ENCODE results near the gene BMP6.

DNA sequence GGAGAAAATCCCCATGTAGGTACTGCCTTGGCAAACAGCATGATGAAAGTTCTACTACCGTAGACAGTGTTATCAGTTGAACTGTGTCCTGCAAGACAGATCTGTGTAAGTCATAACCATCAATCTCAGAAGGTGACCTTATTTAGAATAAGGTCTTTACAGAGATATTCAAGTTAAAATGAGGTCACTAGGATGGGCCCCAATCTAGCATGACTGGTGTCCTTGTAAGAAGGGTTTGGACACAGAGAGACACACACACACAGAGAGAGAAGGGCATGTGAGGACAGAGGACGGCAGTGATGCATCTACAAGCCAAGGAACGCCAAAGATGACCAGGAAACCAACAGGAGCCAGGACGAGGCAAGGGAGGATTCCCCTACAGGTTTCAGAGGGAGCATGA lies 175.9 kb downstream of the BMP6 start:
- no peak for TF ChIP-seq CTCF (conservative IDR thresholded peaks at IDR 0.05; ENCODE audit: low read depth in 2 of 2)
- no peak for TF ChIP-seq EZH2 (IDR thresholded peaks at IDR 0.05; ENCODE audit: low read depth, unreplicated experiment)
- no peak for TF ChIP-seq CREB1 (CRISPR knock-in tag; IDR thresholded peaks at IDR 0.05; ENCODE audit: low read depth)
- TF ChIP-seq ZNF114 (CRISPR knock-in tag; IDR thresholded peaks at IDR 0.05) = no peak
- no peak for TF ChIP-seq POLR2AphosphoS5 (IDR thresholded peaks at IDR 0.05; ENCODE audit: low read depth)
- TF ChIP-seq, protein P1, sequence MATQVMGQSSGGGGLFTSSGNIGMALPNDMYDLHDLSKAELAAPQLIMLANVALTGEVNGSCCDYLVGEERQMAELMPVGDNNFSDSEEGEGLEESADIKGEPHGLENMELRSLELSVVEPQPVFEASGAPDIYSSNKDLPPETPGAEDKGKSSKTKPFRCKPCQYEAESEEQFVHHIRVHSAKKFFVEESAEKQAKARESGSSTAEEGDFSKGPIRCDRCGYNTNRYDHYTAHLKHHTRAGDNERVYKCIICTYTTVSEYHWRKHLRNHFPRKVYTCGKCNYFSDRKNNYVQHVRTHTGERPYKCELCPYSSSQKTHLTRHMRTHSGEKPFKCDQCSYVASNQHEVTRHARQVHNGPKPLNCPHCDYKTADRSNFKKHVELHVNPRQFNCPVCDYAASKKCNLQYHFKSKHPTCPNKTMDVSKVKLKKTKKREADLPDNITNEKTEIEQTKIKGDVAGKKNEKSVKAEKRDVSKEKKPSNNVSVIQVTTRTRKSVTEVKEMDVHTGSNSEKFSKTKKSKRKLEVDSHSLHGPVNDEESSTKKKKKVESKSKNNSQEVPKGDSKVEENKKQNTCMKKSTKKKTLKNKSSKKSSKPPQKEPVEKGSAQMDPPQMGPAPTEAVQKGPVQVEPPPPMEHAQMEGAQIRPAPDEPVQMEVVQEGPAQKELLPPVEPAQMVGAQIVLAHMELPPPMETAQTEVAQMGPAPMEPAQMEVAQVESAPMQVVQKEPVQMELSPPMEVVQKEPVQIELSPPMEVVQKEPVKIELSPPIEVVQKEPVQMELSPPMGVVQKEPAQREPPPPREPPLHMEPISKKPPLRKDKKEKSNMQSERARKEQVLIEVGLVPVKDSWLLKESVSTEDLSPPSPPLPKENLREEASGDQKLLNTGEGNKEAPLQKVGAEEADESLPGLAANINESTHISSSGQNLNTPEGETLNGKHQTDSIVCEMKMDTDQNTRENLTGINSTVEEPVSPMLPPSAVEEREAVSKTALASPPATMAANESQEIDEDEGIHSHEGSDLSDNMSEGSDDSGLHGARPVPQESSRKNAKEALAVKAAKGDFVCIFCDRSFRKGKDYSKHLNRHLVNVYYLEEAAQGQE (IDR thresholded peaks at IDR 0.05; ENCODE audit: unreplicated experiment) = no peak
- TF ChIP-seq ZNF331 (CRISPR knock-in tag; IDR thresholded peaks at IDR 0.05; ENCODE audit: low read depth) = no peak
- no peak for TF ChIP-seq JUNB (IDR thresholded peaks at IDR 0.05; ENCODE audit: unreplicated experiment)
- TF ChIP-seq EZH2phosphoT487 (IDR thresholded peaks at IDR 0.05; ENCODE audit: unreplicated experiment) = no peak
- no peak for TF ChIP-seq STAT1 (IDR thresholded peaks at IDR 0.05; ENCODE audit: unreplicated experiment)
- TF ChIP-seq, protein P2, sequence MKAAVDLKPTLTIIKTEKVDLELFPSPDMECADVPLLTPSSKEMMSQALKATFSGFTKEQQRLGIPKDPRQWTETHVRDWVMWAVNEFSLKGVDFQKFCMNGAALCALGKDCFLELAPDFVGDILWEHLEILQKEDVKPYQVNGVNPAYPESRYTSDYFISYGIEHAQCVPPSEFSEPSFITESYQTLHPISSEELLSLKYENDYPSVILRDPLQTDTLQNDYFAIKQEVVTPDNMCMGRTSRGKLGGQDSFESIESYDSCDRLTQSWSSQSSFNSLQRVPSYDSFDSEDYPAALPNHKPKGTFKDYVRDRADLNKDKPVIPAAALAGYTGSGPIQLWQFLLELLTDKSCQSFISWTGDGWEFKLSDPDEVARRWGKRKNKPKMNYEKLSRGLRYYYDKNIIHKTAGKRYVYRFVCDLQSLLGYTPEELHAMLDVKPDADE (IDR thresholded peaks at IDR 0.05) = no peak
